ENCODE data around the gene MKI67. TPM values are rescaled to one million over a fixed set of nuclear protein-coding genes. Genes with fewer than 3 reads are reported as not detected.

MKI67 gene
- total and polyA plus RNA-seq, 2 of the 13 experiments (the other 11 are each of a cell fraction or from before 2014, with no cell fraction given) = 6.7 to 22.9 TPM

- peaks cover 0 to 6% of the 10 kb centered on the region in 2 experiments; a peak in 1 of 5 replicates for H3K27me3 ChIP-seq (ENCODE audit: control insufficient read depth in 1 of 2, insufficient read depth in 2 of 2, low read length in 2 of 2)
- H3K4me1 ChIP-seq (ENCODE audit: insufficient read depth, low read length) = no peaks in the 10 kb centered on the region
- ATAC-seq (no peak), DNase-seq (ENCODE audit: low spot score) (no peak), FAIRE-seq (no peak)
- no peaks in the 10 kb centered on the region for H3K9me3 ChIP-seq (ENCODE audit: low read length)
- H3K27ac ChIP-seq (ENCODE audit: extremely low read length, insufficient read depth, low read length) = no peak overlapping the region
- ChIA-PET CTCF (ENCODE audit: low intra/inter-chr PET ratio, low total read pairs) (no interaction called here), POLR2A (no interaction called here)
- no TSS peak for BruUV-seq (replicated peaks)
- WGBS (ENCODE audit: low lambda C conversion rate) = 70% methylated on average over 6 of the region's 6 CpGs
- no peaks in the 10 kb centered on the region for H4K20me1 ChIP-seq (ENCODE audit: insufficient read depth, low read length)
- no peak overlapping the region for H3K4me2 ChIP-seq (ENCODE audit: low read depth, low read length)
- no peak overlapping the region for H3K9ac ChIP-seq (ENCODE audit: insufficient read depth, low read depth, low read length)
- in situ Hi-C loops (cut with HindIII; ENCODE audit: extremely low pct_ligation_motif_present, low pct_unique_long_range_greater_than_20kb) = no loop called here
- H3K4me3 ChIP-seq (replicated peaks in 1 of 3; ENCODE audit: insufficient read depth in 1 of 3, low read depth in 2 of 3, low read length in 3 of 3) = no peak overlapping the region
- no peaks in the 10 kb centered on the region for H3K79me2 ChIP-seq (ENCODE audit: insufficient read depth, low read length)
- intact Hi-C loops (cut with micrococcal nuclease; ENCODE audit: unreplicated experiment) = no loop called here
- H2AFZ ChIP-seq (ENCODE audit: low read length) = no peak overlapping the region
- TF ChIP-seq KLF11 (CRISPR knock-in tag; IDR thresholded peaks at IDR 0.05) (no peak), BCLAF1 (IDR thresholded peaks at IDR 0.05) (no peak), IRF2 (CRISPR knock-in tag; IDR thresholded peaks at IDR 0.05) (no peak), ZNF251 (CRISPR knock-in tag; IDR thresholded peaks at IDR 0.05) (no peak), SMARCE1 (IDR thresholded peaks at IDR 0.05; ENCODE audit: borderline replicate concordance) (no peak), DMTF1 (CRISPR knock-in tag; IDR thresholded peaks at IDR 0.05) (no peak)
- TF ChIP-seq, protein P1, sequence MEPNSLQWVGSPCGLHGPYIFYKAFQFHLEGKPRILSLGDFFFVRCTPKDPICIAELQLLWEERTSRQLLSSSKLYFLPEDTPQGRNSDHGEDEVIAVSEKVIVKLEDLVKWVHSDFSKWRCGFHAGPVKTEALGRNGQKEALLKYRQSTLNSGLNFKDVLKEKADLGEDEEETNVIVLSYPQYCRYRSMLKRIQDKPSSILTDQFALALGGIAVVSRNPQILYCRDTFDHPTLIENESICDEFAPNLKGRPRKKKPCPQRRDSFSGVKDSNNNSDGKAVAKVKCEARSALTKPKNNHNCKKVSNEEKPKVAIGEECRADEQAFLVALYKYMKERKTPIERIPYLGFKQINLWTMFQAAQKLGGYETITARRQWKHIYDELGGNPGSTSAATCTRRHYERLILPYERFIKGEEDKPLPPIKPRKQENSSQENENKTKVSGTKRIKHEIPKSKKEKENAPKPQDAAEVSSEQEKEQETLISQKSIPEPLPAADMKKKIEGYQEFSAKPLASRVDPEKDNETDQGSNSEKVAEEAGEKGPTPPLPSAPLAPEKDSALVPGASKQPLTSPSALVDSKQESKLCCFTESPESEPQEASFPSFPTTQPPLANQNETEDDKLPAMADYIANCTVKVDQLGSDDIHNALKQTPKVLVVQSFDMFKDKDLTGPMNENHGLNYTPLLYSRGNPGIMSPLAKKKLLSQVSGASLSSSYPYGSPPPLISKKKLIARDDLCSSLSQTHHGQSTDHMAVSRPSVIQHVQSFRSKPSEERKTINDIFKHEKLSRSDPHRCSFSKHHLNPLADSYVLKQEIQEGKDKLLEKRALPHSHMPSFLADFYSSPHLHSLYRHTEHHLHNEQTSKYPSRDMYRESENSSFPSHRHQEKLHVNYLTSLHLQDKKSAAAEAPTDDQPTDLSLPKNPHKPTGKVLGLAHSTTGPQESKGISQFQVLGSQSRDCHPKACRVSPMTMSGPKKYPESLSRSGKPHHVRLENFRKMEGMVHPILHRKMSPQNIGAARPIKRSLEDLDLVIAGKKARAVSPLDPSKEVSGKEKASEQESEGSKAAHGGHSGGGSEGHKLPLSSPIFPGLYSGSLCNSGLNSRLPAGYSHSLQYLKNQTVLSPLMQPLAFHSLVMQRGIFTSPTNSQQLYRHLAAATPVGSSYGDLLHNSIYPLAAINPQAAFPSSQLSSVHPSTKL (CRISPR knock-in tag; IDR thresholded peaks at IDR 0.05) = no peak
- TF ChIP-seq, protein P2, sequence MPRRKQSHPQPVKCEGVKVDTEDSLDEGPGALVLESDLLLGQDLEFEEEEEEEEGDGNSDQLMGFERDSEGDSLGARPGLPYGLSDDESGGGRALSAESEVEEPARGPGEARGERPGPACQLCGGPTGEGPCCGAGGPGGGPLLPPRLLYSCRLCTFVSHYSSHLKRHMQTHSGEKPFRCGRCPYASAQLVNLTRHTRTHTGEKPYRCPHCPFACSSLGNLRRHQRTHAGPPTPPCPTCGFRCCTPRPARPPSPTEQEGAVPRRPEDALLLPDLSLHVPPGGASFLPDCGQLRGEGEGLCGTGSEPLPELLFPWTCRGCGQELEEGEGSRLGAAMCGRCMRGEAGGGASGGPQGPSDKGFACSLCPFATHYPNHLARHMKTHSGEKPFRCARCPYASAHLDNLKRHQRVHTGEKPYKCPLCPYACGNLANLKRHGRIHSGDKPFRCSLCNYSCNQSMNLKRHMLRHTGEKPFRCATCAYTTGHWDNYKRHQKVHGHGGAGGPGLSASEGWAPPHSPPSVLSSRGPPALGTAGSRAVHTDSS (CRISPR knock-in tag; conservative IDR thresholded peaks at IDR 0.05) = no peak
- no peaks in the 10 kb centered on the region for H3K36me3 ChIP-seq (replicated peaks in 1 of 2; ENCODE audit: control insufficient read depth in 1 of 2, insufficient read depth in 2 of 2, low read length in 2 of 2)
Measured at GRCh38 chr10:128165536-128165935, 39.3 kb upstream of the MKI67 start.
